Right lobe of liver (tissue), 4 donors: ENCODE data around the gene EVL.

Experiments used
- CTCF ChIP-seq, 4 donors: fragments of 200-600 bp in 3 of 4; fragments of 450-650 bp in 1 of 4; IDR thresholded peaks; one replicate each; pipeline versions ENCODE4 v1.5.1 to v1.8.0; 2016 to 2022; ENCODE audit warnings: antibody characterized with exemption in 4 of 4, mild to moderate bottlenecking in 2 of 4
- POLR2A ChIP-seq: fragments of 450-650 bp; IDR thresholded peaks from one replicate; pipeline ENCODE4 v1.6.1; 2017; ENCODE audit warnings: antibody characterized with exemption, mild to moderate bottlenecking
- donor health status: DM: no; HTN: no; CAD: no.
- donor health status: DM: no; HTN: no; CAD: no.
- donor health status: DM: no; HTN: yes; CAD: no.

GRCh38 chr14:100032738-100033137, 32.5 kb upstream of the EVL start:
- TF ChIP-seq POLR2A (no peak), CTCF (IDR thresholded peaks at IDR 0.05) (no peak)
